Ovary (tissue), 9 donors: ENCODE results near the gene NPPC. TPM values are rescaled to one million over a fixed set of nuclear protein-coding genes. Genes with fewer than 3 reads are reported as not detected.

Experiments
- DNase-seq, 5 donors: peaks; one replicate each; pipeline ENCODE4 v3.0.0-alpha.2; 2019 to 2020
- H3K27ac ChIP-seq, 2 donors: fragments of 200-600 bp; one replicate each; pipeline versions ENCODE4 v1.5.1 to v1.8.0; 2019 to 2022
- H3K27me3 ChIP-seq: fragments of 200-600 bp; one replicate; pipeline ENCODE4 v1.8.0; 2022
- H3K36me3 ChIP-seq: fragments of 200-600 bp; sonication (generic); one replicate; pipeline ENCODE4 v1.5.1; 2019
- H3K4me1 ChIP-seq: one replicate; pipeline ENCODE4 v1.8.1; 2013; ENCODE audit warnings: mild to moderate bottlenecking, moderate library complexity; ENCODE audit not compliant: insufficient read depth
- H3K4me3 ChIP-seq: fragments of 200-600 bp; sonication (generic); one replicate; pipeline ENCODE4 v1.5.1; 2017
- H3K9me3 ChIP-seq, 2 donors: fragments of 200-600 bp in 1 of 2; sonication (generic) in 1 of 2; one replicate each; pipeline versions ENCODE4 v1.5.1 to v1.8.1; 2013 to 2019; ENCODE audit warnings: mild to moderate bottlenecking in 1 of 2, moderate library complexity in 1 of 2
- CTCF ChIP-seq, 3 donors: fragments of 450-650 bp in 2 of 3; fragments of 200-600 bp in 1 of 3; IDR thresholded peaks; one replicate each; pipeline versions ENCODE4 v1.5.1 to v1.8.0; 2016 to 2022; ENCODE audit warnings: antibody characterized with exemption in 3 of 3, mild to moderate bottlenecking in 1 of 3
- EP300 ChIP-seq: sonication (generic); formaldehyde crosslinking; IDR thresholded peaks from one replicate; pipeline ENCODE4 v1.6.1; 2017; ENCODE audit warnings: antibody characterized with exemption
- POLR2A ChIP-seq: fragments of 450-650 bp; IDR thresholded peaks from one replicate; pipeline ENCODE4 v1.6.1; 2017; ENCODE audit warnings: antibody characterized with exemption, mild to moderate bottlenecking, moderate library complexity
- WGBS, 3 donors: extraction: QIAGEN DNeasy Blood & Tissue Kit in 1 of 3; methylation state at CpG; one replicate each; pipeline versions ENCODE4 v1.1.5 to v1.1.7; 2013 to 2017; 5-methylcytosine and 5-hydroxymethylcytosine counted together
- intact Hi-C, 4 donors: fragments of 100-400 bp; cut with DNase I; formaldehyde crosslinking; loops; one replicate each; pipeline versions ENCODE4 v1.11.0 to v1.15.1; 2022 to 2023
- polyA plus RNA-seq, 2 donors: library from polyadenylated mRNA; stranded (reverse); fragments of 200-250 nt in 1 of 2; fragments of 350-450 nt in 1 of 2; fragmentation: Illumina TruSeq in 1 of 2; extraction: RNeasy Lipid Tissue Mini Kit (QIAGEN cat#74804) in 1 of 2; gene quantifications; one replicate each; pipeline ENCODE4 v1.2.3, GENCODE V29; 2013 to 2014
- total RNA-seq, 7 donors: library from RNA; depleted of rRNA in 2 of 7; stranded (reverse); fragments of >200 nt in 2 of 7; fragmentation: NEBNext Ultra II Directional in 3 of 7; extraction: Animal tissue kit (Norgen Biotek cat#: 25700) in 3 of 7; gene quantifications; one replicate each; pipeline versions ENCODE4 v1.1.0 to v1.2.4, GENCODE V29; 2016 to 2023
- donor health status: DM: no; HTN: no; CAD: no; lungs with moderate emphysema.
- donor health status: DM: no; HTN: no; CAD: no.
- donor health status: Bipolar disorder and iron deficiency.
- donor health status: DM: yes; HTN: yes; CAD: no.
- donor health status: DM: no; HTN: no; CAD: no.
- donor health status: DM: yes; HTN: yes; CAD: no.

Gene NPPC
- total and polyA plus RNA-seq, 9 donors, result 0.18 to 4.3 (median 0.49) TPM; not detected in 3

GRCh38 chr2:231891514-231891905, 34.7 kb downstream of the NPPC start:
- WGBS, 3 donors, result 66 to 76% (median 69%) methylated on average over 11 of the region's 11 CpGs
- TF ChIP-seq POLR2A (no peak), CTCF (IDR thresholded peaks at IDR 0.05) (no peak), EP300 (no peak)
- intact Hi-C loops, result no loop called here

GRCh38 chr2:231890896-231891513, 35.2 kb downstream of the NPPC start:
- Histone ChIP-seq H3K4me1 (no peaks in the 10 kb centered on the region), H3K36me3 (no peaks in the 10 kb centered on the region), H3K9me3 (peaks cover 0 to 4% of the 10 kb centered on the region in 2 donors), H3K27me3 (no peaks in the 10 kb centered on the region), H3K4me3 (no peak overlapping the region), H3K27ac (no peak overlapping the region)
- TF ChIP-seq EP300, result no peak
- no peak for TF ChIP-seq CTCF (IDR thresholded peaks at IDR 0.05)
- no peak for TF ChIP-seq POLR2A
- intact Hi-C loops, result no loop called here
- no peak for DNase-seq
- WGBS, 3 donors, result 79 to 88% (median 87%) methylated on average over 11 of the region's 11 CpGs

More at GRCh38 chr2:231891514-231891905, 34.7 kb downstream of the NPPC start:
- Histone ChIP-seq H3K4me1 (no peaks in the 10 kb centered on the region), H3K27ac (no peak overlapping the region), H3K36me3 (no peaks in the 10 kb centered on the region), H3K9me3 (no peaks in the 10 kb centered on the region), H3K27me3 (no peaks in the 10 kb centered on the region), H3K4me3 (no peak overlapping the region)
- DNase-seq, result no peak

GRCh38 chr2:231887756-231888155, 38.4 kb downstream of the NPPC start:
- 92 to 96% (median 94%) methylated on average over 6 of the region's 6 CpGs for WGBS, 3 donors
- intact Hi-C loops, result no loop called here
- Histone ChIP-seq H3K9me3 (peaks cover 0 to 6% of the 10 kb centered on the region in 2 donors), H3K27ac (no peak overlapping the region), H3K36me3 (no peaks in the 10 kb centered on the region), H3K4me1 (no peaks in the 10 kb centered on the region), H3K4me3 (no peak overlapping the region), H3K27me3 (no peaks in the 10 kb centered on the region)
- no peak for TF ChIP-seq CTCF (IDR thresholded peaks at IDR 0.05)
- TF ChIP-seq EP300, result no peak
- no peak for TF ChIP-seq POLR2A
- no peak for DNase-seq

GRCh38 chr2:231886071-231886681, 40.0 kb downstream of the NPPC start:
- Histone ChIP-seq H3K4me3 (no peak overlapping the region), H3K27ac (no peak overlapping the region), H3K36me3 (no peaks in the 10 kb centered on the region), H3K27me3 (no peaks in the 10 kb centered on the region), H3K4me1 (no peaks in the 10 kb centered on the region), H3K9me3 (peaks cover 0 to 6% of the 10 kb centered on the region in 2 donors)
- no peak for TF ChIP-seq CTCF (IDR thresholded peaks at IDR 0.05)
- TF ChIP-seq EP300, result no peak
- TF ChIP-seq POLR2A, result no peak
- no peak for DNase-seq
- WGBS, 3 donors, result 62 to 76% (median 70%) methylated on average over 3 of the region's 3 CpGs
- intact Hi-C loops, result no loop called here
